ENCODE results near the gene CTPS1.
A peak's percentile ranks its signal among the peaks of the same experiment; 100 is the strongest.

Gene CTPS1

DNA sequence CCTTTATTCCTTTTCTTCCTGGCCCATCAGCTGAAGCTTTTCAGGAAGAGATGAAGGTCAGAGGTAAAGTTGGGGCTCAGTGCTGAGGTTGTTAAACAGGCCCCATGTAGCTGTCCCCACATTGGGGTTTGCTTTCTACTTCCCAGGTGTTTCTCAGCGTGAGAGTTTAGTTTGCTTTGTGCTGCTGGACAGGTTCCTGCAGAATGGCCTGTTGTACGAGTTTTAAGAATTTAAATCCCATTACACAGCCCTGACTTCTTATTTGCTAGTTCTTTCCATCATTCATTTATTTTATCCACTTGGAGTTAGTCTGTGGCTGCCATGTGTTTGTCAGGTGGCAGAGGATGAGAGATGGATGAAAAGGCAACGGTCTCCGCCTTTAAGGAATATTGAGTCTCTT is 19.2 kb downstream of the CTPS1 start:
- no peak overlapping the region for H3K27ac ChIP-seq (ENCODE audit: low read depth, low read length, severe bottlenecking)

DNA sequence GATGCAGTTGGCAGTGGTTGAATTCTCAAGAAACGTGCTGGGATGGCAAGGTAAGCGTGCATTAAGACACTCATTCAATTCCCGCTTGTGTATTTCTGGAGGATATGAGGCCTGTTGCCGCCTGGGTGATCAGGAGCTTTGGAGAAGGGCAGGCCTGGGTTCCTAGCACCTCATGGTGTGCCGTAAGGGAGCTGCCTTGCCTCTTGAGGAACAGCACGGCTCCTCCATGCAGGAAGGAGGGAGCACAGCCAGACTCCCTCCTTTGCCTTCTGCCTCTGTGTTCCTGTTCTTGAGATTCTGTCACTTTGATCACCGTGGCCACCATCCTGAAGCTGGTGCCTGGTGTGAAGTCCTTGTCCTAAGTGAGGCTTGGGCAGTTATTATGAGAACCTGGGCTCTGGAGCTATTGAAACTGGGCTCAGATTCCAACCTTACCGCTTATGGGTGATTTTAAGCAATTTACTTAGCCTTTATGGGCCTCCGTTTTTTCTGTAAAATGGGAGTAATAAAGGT is 23.7 kb downstream of the CTPS1 start:
- Histone ChIP-seq H3K9me3 (ENCODE audit: control insufficient read depth, low read length) (no peaks in the 10 kb centered on the region), H3K4me1 (ENCODE audit: control insufficient read depth, insufficient read depth, low read length, poor library complexity, severe bottlenecking) (peaks cover 18% of the 10 kb centered on the region), H3K4me3 (ENCODE audit: extremely low read depth, insufficient read depth, low read length, poor library complexity, severe bottlenecking) (no peak overlapping the region), H3K27ac (ENCODE audit: low read depth, low read length, severe bottlenecking) (no peak overlapping the region), H3K36me3 (ENCODE audit: control insufficient read depth, insufficient read depth, low read length) (peaks cover 98% of the 10 kb centered on the region)
- WGBS, 2 experiments (ENCODE audit: insufficient coverage in 2 of 2), result 91 to 98% methylated on average over 9 of the region's 9 CpGs

More for the DNA sequence above, 19.2 kb downstream of the CTPS1 start:
- no peak overlapping the region for H3K4me3 ChIP-seq (ENCODE audit: extremely low read depth, insufficient read depth, low read length, poor library complexity, severe bottlenecking)
- no peaks in the 10 kb centered on the region for H3K4me1 ChIP-seq (ENCODE audit: control insufficient read depth, insufficient read depth, low read length, poor library complexity, severe bottlenecking)
- no peaks in the 10 kb centered on the region for H3K9me3 ChIP-seq (ENCODE audit: control insufficient read depth, low read length)
- 97 to 100% methylated on average over 1 to 2 of the region's 4 CpGs for WGBS, 2 experiments (ENCODE audit: insufficient coverage in 2 of 2)
- peaks cover 95% of the 10 kb centered on the region for H3K36me3 ChIP-seq (ENCODE audit: control insufficient read depth, insufficient read depth, low read length)

DNA sequence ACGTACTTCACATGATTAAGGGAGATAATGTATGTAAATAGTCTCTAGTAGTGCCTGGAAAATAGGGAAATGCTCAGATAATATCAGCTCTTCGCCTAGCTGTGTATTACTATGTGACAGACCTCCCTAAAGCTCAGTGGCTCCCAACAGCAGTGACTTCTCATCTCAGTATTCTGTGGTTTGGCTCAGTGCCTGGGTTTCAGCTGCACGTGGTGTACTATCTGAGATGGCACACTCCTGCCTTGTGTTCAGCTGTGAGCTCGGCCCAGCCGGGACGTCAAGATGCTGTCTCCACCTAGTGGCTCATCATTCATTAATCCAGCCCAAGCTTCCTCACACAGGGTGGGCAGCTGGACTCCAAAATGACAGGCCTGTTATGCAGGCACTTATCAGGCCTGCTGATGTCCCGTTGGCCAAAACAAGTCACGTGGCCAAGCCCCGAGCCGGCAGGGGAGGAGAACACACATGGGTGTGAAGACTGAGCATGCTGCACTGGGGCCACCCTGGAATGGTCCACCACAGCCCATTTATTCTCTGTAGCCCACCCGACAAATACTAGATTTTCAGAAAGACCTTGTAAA is 24.2 kb downstream of the CTPS1 start:
- Histone ChIP-seq H3K4me1 (ENCODE audit: control insufficient read depth, insufficient read depth, low read length, poor library complexity, severe bottlenecking) (peaks cover 19% of the 10 kb centered on the region), H3K27ac (ENCODE audit: low read depth, low read length, severe bottlenecking) (no peak overlapping the region), H3K4me3 (ENCODE audit: extremely low read depth, insufficient read depth, low read length, poor library complexity, severe bottlenecking) (no peak overlapping the region), H3K36me3 (ENCODE audit: control insufficient read depth, insufficient read depth, low read length) (peaks cover 98% of the 10 kb centered on the region), H3K9me3 (ENCODE audit: control insufficient read depth, low read length) (no peaks in the 10 kb centered on the region)
- WGBS, 2 experiments (ENCODE audit: insufficient coverage in 2 of 2), result 94 to 96% methylated on average over 10 to 11 of the region's 11 CpGs

- Histone ChIP-seq H3K27ac (ENCODE audit: low read depth, low read length, severe bottlenecking) (no peak overlapping the region), H3K36me3 (ENCODE audit: control insufficient read depth, insufficient read depth, low read length) (peaks cover 99% of the 10 kb centered on the region), H3K4me3 (ENCODE audit: extremely low read depth, insufficient read depth, low read length, poor library complexity, severe bottlenecking) (no peak overlapping the region), H3K4me1 (ENCODE audit: control insufficient read depth, insufficient read depth, low read length, poor library complexity, severe bottlenecking) (peaks cover 19% of the 10 kb centered on the region), H3K9me3 (ENCODE audit: control insufficient read depth, low read length) (no peaks in the 10 kb centered on the region)
- WGBS, 2 experiments (ENCODE audit: insufficient coverage in 2 of 2), result 90 to 93% methylated on average over 2 to 3 of the region's 5 CpGs
Measured at GRCh38 chr1:41005876-41006275, 26.4 kb downstream of the CTPS1 start.

DNA sequence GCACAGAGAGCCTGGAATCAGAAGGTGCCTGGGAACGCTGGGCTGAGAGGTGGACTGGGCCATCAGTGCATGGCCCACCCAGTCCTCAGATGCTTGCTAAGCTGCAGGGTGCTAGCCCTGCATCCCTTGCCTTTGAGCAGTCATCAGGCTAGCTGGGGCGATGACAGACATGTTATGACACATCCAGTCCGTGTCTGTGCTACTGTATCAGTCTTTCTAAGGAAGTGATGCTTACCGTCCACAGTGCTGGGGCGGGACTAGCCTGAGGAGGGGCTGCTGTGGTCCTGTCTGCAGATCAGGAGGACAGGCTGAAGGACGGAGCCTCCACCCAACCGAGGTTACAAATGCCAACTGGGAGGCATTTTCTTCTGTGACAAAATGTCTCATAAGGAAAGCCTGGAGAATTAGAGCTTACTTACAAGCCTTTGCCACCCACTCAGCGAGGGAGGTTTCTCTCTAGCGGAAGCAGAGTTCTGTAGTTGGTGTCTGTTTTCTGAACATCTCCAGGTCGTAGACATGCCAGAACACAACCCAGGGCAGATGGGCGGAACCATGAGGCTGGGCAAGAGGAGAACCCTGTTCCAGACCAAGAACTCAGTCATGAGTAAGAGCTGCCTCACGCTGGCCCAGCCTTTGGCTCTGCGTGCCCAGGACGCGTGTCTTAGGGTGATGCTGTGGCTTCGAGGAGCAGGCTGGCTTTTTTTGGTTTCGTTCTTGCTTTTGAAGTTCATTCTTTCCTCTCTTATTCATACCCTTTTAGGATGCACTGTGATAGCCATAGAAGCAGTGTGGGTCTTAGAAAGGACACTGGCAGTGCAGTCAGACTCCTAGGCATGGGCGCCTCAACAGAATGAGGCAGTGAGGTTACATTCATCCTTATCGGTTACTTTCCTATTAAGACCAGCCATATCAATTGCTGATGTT is 27.7 kb downstream of the CTPS1 start:
- Histone ChIP-seq H3K4me1 (ENCODE audit: control insufficient read depth, insufficient read depth, low read length, poor library complexity, severe bottlenecking) (peaks cover 19% of the 10 kb centered on the region), H3K27ac (ENCODE audit: low read depth, low read length, severe bottlenecking) (peak overlapping the region; percentile 60), H3K9me3 (ENCODE audit: control insufficient read depth, low read length) (no peaks in the 10 kb centered on the region), H3K36me3 (ENCODE audit: control insufficient read depth, insufficient read depth, low read length) (peaks cover 99% of the 10 kb centered on the region), H3K4me3 (ENCODE audit: extremely low read depth, insufficient read depth, low read length, poor library complexity, severe bottlenecking) (no peak overlapping the region)
- 95 to 98% methylated on average over 14 of the region's 19 CpGs for WGBS, 2 experiments (ENCODE audit: insufficient coverage in 2 of 2)

DNA sequence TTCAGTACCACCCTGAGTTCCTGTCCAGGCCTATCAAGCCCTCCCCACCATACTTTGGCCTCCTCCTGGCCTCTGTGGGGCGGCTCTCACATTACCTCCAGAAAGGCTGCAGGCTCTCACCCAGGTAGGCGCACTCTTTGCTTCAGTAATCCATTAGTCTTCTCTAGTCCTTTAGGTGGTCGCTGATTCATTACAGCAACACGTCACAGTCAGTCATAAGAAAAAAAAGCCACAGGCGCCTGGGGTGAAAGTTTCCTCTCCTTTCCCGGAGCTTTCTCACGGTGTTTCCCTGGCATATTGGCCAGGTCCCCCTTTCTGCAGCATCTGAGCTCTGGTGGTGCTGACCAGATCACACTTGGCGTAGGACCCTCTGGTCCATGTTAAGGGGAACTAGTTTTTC is 30.0 kb downstream of the CTPS1 start:
- 90 to 100% methylated on average over 7 of the region's 8 CpGs for WGBS, 2 experiments (ENCODE audit: insufficient coverage in 2 of 2)
- peaks cover 100% of the 10 kb centered on the region for H3K36me3 ChIP-seq (ENCODE audit: control insufficient read depth, insufficient read depth, low read length)

DNA sequence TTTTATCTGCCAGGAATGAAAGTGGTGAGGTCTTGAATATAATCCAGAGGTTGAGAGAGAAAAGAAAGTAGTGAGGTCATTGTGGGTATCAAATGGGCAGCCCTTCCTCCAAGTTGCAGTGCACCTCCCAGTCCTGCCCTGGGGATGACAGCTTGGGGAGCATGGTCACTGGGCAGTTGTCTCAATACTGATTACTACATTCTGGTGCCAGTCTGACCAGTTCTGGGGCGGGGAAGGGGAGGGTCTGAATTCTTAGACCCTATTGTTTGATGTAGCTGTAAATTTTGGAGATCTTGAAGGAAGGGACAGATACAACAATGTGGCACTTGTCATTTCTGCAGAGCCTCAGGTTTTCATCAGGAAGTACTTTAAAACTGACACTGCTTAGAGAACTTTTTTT is 30.8 kb downstream of the CTPS1 start:
- Histone ChIP-seq H3K4me3 (ENCODE audit: extremely low read depth, insufficient read depth, low read length, poor library complexity, severe bottlenecking) (no peak overlapping the region), H3K9me3 (ENCODE audit: control insufficient read depth, low read length) (no peaks in the 10 kb centered on the region), H3K27ac (ENCODE audit: low read depth, low read length, severe bottlenecking) (no peak overlapping the region), H3K36me3 (ENCODE audit: control insufficient read depth, insufficient read depth, low read length) (peaks cover 100% of the 10 kb centered on the region), H3K4me1 (ENCODE audit: control insufficient read depth, insufficient read depth, low read length, poor library complexity, severe bottlenecking) (peaks cover 25% of the 10 kb centered on the region)
- 100% methylated on average over 1 of the region's 1 CpG; no CpG with 5 or more reads in 1 of the 2 experiments for whole genome bisulfite sequencing, 2 experiments (ENCODE audit: insufficient coverage in 2 of 2)

More for the DNA sequence above, 30.0 kb downstream of the CTPS1 start:
- Histone ChIP-seq H3K4me3 (ENCODE audit: extremely low read depth, insufficient read depth, low read length, poor library complexity, severe bottlenecking) (no peak overlapping the region), H3K9me3 (ENCODE audit: control insufficient read depth, low read length) (no peaks in the 10 kb centered on the region), H3K27ac (ENCODE audit: low read depth, low read length, severe bottlenecking) (no peak overlapping the region), H3K4me1 (ENCODE audit: control insufficient read depth, insufficient read depth, low read length, poor library complexity, severe bottlenecking) (peaks cover 25% of the 10 kb centered on the region)

- Histone ChIP-seq H3K4me1 (ENCODE audit: control insufficient read depth, insufficient read depth, low read length, poor library complexity, severe bottlenecking) (peaks cover 9% of the 10 kb centered on the region), H3K9me3 (ENCODE audit: control insufficient read depth, low read length) (no peaks in the 10 kb centered on the region), H3K4me3 (ENCODE audit: extremely low read depth, insufficient read depth, low read length, poor library complexity, severe bottlenecking) (no peak overlapping the region), H3K36me3 (ENCODE audit: control insufficient read depth, insufficient read depth, low read length) (peaks cover 94% of the 10 kb centered on the region), H3K27ac (ENCODE audit: low read depth, low read length, severe bottlenecking) (no peak overlapping the region)
- WGBS, 2 experiments (ENCODE audit: insufficient coverage in 2 of 2), result 90 to 96% methylated on average over 4 to 6 of the region's 6 CpGs
Measured at GRCh38 chr1:41013024-41013423, 33.5 kb downstream of the CTPS1 start.

- Histone ChIP-seq H3K4me1 (ENCODE audit: control insufficient read depth, insufficient read depth, low read length, poor library complexity, severe bottlenecking) (peaks cover 6% of the 10 kb centered on the region), H3K4me3 (ENCODE audit: extremely low read depth, insufficient read depth, low read length, poor library complexity, severe bottlenecking) (no peak overlapping the region), H3K36me3 (ENCODE audit: control insufficient read depth, insufficient read depth, low read length) (peaks cover 89% of the 10 kb centered on the region), H3K27ac (ENCODE audit: low read depth, low read length, severe bottlenecking) (peak overlapping the region; percentile 53), H3K9me3 (ENCODE audit: control insufficient read depth, low read length) (no peaks in the 10 kb centered on the region)
- 95 to 98% methylated on average over 7 of the region's 7 CpGs for WGBS, 2 experiments (ENCODE audit: insufficient coverage in 2 of 2)
Measured at GRCh38 chr1:41013796-41014195, 34.3 kb downstream of the CTPS1 start.

DNA sequence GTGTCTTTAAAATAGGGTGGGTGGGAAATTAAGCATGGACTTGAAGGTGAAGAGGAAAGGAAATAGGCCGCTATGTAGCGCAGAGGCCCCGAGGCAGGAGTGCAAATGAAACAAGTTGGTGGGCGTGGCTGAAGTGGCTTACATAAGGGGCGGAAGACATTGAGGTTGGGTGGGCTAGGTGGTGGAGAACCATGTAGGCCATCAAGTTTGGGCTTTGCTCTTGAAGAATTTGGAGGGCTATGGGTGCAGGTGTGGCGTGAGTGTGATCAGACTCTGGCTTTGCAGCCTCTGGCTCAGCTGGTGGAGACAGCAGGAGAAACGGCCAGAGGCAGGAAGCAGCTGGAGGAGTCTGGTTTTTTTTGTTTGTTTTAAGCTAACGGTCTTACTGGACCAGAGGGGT is 35.4 kb downstream of the CTPS1 start:
- H3K36me3 ChIP-seq (ENCODE audit: control insufficient read depth, insufficient read depth, low read length), result peaks cover 88% of the 10 kb centered on the region
- no peaks in the 10 kb centered on the region for H3K9me3 ChIP-seq (ENCODE audit: control insufficient read depth, low read length)
- 96 to 98% methylated on average over 8 of the region's 8 CpGs for WGBS, 2 experiments (ENCODE audit: insufficient coverage in 2 of 2)
- peaks cover 6% of the 10 kb centered on the region for H3K4me1 ChIP-seq (ENCODE audit: control insufficient read depth, insufficient read depth, low read length, poor library complexity, severe bottlenecking)
- H3K4me3 ChIP-seq (ENCODE audit: extremely low read depth, insufficient read depth, low read length, poor library complexity, severe bottlenecking), result no peak overlapping the region
- no peak overlapping the region for H3K27ac ChIP-seq (ENCODE audit: low read depth, low read length, severe bottlenecking)
